HG03196 (cell line): ENCODE data around the gene IER3.

Experiments
- ATAC-seq: cut with Tn5 transposase; IDR thresholded peaks from one replicate; pipeline ENCODE4 v1.9.1; 2021; ENCODE audit not compliant: unreplicated experiment

The IER3 gene

DNA sequence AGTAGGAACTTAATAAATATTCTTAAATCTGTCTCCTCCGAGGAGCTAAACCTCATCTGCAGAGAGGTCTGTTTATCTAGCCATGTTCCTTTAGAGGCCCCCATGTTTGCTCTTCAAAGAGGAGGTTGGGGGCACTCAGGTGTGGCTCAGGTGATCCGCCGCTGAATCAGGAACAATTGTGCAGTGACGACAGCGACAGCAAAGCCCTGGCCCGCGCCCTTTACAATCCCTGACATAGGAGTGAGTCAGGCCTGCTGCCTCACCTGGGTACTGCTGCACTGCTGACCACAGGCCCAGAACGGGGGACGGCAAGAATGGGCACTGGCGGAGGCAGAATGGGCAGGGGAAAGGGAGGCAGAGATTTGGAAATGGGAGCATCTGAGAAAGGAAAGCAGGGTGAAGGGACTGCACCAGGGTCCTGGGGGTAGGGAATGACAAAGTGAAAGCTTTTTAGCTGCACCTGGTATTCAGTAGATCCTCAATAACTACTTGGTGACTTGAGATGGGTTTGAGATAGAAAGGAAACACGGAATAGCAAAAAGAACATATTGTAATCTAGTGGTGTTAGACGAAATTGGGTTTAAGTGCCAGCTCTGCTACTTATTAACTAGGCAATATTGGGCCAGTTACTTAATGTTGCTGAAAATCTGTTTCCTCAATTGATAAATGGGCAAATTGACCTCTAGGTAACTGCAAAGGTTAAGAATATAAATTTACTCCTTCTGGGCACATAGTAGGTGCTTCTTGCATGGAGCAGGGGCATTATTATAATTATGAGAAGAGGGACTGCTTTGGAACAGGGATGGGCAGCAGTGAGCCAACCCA is 5.4 kb upstream of the IER3 start:
- no peak for ATAC-seq

DNA sequence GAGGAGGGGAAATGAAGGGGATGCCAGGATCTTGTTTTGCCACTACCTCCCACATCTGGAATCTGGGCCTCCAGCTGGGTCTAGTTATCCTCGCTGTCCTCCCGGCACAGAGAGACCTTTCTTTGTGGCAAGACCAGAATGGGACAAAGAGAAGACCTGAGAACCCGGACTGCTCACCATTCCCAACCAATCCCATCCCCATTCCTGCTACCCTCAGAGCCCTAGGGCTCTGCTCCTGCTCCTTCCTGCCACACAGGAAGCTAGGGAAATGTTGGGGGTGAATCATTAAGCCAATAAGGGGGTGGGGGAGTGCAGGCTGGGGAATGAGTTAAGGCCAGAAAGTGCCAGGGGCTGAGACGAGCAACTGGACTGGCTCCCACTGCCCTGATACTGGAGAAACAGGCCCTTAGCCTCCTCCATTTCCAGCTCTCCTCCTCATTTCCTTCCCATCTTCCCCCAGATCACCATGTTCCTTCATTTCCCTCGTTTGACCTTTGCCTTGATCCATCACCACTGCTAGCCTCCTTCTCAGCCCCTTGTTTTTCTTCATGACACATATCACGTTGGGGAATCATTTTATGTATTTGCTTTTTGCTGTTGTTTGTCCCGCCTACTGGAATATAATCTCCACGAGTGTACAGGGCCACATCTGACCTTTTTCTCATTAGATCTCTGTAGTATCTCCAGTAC is 4.6 kb upstream of the IER3 start:
- no peak for ATAC-seq

DNA sequence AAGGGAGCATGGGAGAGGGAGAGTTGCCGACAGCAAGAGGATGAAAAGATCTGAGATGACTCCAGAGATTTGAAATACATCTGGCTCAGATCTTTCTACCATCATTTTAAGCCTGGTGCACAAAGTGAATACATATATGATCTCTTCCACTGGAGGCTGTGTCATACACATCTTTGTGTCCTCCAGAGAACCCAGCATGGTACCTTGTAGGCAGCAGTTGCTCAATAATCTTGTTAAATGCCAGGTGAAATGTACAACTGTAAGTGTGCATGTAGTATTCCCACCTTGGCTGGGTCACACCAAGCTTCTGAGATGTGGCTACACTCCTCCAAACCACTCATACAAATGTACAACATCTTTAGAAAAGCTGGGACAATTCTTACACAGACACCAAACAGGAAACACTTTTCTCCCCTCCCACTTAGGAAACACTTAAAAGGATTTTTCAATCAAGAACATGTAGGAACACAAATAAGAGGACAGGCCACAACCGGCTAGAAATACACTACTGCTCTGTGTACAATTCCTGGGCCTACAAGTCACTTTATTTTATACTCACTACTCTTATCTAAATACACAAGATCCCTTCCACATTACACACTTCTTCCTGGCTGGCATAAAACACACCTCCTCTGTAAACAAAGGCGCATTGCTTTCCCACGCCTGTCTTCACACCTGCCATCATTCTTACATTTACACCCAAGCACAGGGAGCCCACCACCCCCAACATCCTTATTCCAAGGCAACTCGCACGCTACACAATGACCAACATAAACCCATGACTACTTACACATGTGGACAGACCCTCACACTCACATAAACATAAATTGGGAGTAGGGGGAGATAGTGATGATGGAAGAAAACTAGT is 3.8 kb upstream of the IER3 start:
- ATAC-seq = no peak

DNA sequence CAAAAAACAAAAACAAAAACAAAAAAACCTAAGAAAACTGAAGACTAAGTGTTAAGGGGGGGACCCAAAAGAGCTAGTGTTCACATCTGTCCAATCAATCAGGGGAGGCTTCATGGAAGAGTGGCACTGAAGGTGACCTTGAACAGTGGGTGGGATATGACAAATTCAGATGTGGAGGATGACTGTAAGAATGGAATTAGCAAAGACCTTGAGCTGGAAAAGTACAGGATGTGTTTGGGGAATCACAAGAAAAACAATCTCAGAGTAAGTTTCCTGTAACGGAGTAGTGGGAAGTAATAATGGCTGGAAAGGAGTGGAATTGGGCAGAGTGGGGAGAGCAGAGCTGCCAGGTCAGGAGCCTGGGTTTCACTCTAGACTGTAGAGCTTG is 2.9 kb upstream of the IER3 start:
- no peak for ATAC-seq

DNA sequence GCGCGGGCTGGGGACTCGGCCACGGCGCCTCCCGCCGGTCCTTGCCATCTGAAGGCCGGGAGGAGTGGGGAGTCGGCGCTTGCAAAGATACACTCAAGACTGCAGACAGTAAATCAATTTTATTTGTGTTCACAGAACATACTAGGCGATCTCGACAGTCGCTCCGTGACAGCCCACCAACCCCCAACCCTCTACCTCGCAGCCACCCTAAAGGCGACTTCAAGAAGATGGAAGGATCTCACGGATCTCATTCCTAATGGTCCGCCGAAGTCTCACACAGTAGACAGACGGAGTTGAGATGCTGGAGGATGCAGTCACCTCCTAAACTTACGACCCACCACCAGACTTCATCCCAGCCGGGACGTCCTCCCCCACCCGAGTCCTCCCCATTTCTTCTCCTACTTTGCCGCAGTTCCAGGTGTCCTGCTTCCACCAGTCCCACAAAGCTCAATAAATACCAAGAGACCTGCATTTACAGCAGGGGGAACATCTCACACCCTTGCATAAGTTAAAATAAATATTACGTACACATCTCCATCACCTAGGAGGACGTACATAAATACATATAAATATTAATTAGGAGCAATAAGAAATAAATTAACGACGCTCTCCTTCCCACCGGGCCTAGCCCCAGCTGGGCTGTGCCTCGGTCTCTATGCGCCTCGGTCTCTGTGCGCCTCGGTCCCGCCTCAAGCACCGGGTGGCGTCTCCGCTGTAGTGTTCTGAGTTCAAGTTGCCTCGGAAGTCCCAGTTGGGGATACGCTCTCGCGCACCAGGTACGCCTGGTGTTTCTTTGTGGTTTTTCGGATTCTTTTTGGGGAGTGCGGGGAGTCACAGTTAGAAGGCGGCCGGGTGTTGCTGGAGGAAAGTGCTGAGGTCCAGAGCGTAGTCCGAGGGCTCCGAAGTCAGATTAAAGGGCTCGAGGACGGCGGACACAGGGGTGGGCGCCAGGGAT is 971 bp downstream of the IER3 start:
- ATAC-seq = no peak

DNA sequence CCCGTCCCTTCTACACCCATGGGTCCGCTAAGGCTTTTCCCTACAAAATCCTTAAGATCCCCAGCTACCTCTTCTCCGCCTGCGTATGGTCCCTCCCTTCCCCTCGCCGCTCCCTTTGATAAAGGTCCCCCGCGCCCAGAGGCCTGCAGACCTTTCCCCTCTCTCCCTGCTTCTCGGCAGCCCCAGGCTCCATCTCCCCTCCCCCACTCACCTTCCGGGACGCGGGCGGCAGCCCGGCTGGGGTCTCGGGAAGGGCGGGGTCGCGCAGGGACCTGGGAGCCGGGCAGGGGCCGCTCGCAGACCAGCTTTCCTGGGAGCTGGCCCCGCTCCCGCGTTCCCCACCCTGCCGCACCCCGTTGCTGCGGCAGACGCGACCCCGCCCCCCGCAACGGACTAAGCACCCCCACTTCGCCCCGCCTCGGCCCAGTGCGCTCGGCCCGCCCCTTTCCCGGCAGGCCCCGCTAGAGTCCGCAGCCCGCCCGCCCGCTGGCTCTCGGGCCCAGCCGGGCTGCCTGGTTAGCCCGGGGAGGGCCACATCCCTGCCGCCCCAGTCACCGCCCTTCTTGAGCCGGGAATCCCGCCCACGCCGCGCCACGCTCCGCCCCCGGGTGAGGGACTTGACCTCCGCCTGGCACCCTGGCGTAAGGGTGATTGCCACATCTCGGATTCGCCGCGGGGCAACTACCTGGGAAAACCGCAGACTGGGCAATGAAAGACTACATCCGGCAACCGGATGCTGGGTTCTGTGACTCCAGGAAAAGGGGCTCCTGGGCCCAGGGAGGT is 1.8 kb downstream of the IER3 start, which contains the start of gene FLOT1:
TSS of gene FLOT1 (minus strand) at position 372 of the 783 bp plus-strand sequence. CDS start 498 bp downstream, outside the sequence.
- peak; percentile 57 for ATAC-seq

DNA sequence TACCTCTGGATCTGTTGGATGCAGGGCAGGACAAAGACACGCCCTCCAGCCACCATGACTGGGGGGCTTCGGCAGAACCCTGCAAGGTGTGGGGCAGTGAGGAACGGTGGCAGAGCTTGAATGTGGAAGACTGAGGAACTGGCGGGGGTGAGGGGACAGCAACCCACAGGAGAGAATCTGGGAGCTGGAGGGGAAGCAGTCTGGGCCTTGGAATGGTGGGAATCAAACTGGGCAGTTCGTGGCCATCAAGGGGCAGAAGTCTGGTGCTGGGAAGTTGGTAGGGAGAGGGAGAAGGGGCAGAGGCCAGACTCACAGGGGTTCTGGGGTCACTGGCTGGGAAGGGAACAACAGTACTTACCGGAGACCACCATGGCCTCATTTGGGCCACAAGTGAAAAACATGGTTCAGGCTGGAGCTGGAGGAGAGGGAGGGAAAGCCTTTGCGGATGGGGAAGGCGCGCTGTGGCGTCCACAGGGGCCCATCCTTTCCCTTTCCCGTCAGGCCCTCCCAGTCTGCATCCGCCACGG is 2.5 kb downstream of the IER3 start:
- ATAC-seq = no peak

DNA sequence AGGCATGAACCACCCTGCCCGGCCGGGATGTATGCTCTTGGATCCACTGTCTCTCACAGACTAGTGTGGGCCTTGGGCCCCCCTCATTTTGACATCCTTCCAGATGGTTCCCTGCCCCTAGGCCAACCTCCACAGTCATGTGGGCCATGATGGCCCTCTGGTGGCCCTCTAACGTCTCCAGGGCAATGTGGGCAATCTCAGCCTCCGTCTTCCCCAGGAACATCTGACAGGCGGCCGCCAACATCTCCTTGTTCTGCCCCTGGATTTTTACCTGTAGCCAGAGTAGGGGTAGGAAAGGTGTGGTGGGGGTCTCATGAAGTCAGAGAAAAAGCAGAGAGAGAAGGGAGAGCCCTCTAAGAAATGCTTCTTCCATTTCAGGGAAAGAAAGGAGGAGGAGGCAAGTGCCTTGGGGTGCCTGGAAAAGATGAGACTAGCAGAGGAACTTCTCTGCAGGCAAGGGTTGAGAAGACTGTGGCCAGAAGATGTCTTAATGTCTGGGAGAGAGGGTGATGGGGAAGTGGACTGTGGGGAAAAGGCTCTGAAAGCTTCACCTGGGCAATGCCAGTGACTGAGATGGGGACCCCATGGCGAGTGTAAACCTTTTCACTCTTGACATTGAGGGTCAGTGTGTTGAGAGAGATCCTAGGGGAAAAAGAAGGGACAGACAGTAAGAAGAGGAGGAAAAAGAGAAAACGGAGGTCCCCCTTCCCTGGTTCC is 3.1 kb downstream of the IER3 start:
- ATAC-seq = no peak

DNA sequence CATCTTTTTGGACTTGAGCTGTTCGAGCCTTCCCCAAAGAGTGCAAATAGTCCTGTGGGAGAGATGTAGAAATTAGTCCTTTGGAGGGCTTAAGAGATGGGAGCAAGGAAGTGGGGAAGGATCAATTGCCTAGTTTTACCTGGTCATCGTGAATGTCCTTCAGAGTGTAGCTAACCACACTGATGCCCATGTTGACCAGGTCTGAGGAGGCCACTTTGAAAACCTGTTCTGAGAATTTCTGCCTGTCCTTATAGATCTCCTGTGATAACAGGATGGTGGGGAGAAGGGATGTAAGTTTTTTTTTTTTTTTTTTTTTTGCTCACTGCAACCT is 3.8 kb downstream of the IER3 start:
- ATAC-seq = no peak

DNA sequence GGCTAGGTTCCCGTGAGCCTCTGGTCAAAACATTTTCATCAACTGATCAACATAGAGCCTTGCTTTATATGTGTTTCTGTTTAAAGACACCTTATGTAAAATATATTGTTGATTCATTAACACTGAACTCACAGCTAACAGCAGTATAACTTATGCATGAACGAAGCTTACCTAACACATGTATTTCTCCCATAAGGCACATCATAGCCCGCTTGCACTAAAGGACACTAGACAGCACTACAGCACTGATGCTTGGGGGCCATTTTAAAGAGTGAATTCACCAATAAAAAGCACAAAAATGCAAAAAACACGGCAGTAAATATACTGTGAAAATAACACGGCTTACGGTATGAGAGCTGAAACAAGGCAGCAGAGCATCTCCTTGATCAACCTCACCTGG is 5.8 kb downstream of the IER3 start:
- ATAC-seq = no peak

DNA sequence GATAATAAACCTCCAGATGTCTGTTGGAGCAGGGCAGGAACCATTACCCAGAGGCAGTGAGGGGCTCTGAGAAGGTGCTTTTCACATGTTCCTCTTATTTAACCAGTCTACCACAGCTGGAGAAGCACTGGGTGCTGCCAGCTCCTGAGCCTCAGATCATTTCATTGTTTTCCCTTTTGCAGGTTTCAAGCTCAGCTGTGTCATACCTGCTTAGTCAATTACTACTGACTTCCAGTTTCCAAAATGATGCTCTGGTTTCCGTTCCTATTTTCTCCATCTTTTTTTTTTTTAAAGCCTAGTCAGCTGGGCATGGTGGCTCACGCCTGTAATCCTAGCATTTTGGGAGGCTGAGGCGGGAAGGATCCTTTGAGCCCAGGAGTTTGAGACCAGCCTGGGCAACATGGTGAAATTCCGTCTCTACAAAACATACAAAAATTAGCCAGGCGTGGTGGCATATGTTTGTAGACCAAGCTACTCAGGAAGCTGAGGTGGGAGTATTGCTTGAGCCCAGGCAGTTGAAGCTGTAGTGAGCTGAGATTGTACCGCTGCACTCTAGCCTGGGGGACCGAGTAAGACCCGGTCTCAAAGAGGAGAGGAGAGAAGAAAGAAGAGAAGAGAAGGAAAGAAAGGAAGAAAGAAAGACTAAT is 8.6 kb downstream of the IER3 start:
- ATAC-seq = no peak

DNA sequence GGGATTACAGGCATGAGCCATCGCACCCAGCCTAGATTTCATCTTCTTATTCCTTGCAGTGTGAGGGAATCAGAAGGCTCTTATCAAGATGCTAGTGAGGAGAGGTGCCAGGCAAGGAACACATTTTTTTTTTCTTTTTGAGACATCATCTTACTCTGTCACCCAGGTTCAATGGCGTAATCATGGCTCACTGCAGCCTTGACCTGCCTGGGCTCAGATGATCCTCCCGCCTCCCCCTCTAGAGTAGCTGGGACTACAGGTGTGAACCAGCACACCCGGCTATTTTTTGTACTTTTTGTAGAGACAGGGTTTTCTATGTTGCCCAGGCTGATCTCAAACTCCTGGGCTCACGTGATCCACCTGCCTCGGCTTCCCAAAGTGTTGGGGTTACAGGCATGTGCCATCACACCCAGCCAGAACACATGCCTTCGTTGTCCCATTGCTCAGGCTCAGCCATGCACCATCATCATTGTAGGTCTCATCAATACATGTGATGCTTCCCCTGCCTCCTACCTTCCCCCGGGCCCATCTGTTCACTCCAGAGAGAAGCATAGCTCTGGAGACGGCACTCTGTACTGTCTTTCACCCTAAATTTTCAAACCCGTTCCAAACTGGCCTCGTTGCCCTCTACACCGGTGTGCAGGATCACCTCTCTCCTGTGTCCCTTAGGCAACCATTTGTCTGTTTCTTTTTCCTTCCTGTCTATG is 12.0 kb downstream of the IER3 start:
- ATAC-seq = no peak

DNA sequence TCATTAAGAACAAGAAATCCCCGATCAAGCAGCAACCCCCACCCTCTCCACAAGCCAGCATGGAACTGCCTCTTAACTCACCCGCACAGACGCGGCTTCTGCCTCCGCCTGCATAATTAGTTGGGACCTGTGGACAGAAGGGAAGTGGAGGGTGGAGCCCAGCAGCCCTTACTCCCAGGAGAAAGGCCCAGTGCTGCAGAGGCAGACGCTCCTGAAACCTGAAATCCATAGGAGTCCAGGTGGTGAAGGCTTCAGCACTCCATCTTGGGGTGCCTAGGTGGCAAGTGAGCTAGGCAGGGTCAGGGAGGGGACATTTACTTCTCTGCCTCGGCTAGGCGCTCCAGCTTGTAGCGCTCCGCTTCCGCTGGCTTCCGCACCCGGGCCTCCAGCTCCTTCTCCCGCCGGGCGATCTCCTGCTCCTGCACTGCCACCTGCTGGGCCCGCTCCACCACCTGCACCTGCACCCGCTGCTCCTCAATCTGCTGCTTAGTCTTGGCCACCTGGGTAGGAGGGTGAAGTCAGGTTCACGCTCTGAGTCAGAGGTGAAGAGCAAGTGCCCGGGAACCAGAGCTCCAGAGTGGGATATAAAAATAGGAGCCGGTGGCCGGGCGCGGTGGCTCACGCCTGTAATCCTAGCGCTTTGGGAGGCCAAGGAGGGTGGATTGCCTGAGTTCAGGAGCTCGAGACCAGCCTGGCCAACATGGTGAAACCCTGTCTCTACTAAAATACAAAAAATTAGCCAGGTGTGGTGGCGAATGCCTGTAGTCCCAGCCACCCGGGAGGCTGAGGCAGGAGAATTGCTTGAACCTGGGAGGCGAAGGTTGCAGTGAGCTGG is 13.5 kb downstream of the IER3 start:
- ATAC-seq = peak; percentile 56

DNA sequence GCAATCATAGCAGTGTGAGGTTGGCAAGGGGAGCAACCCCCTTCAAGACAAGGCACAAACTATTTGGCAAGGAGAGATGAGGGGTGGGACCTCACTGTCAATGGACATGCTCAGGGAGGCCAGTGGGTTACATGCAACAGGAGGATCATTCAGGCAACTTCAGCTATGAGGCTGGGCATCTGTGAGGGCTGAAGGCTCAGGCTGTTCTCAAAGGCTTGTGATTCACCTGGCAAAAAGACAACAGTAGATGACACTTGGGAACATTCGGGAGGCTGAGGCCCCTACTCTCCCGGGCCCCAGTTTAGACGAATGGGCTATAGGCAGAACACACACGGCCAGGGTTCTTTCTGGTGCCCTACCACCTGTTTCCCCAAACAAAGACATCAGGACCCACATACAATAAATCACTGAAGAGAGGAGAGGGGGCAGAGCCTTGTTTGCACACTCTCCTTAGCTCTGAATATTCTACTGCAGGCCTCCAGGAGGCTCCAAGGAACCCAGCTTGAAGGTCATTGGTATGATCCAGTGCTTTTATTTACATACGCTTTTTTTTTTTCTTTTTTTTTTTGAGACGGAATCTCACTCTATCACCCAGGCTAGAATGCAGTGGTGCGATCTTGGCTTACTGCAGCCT is 16.3 kb downstream of the IER3 start:
- ATAC-seq = no peak

DNA sequence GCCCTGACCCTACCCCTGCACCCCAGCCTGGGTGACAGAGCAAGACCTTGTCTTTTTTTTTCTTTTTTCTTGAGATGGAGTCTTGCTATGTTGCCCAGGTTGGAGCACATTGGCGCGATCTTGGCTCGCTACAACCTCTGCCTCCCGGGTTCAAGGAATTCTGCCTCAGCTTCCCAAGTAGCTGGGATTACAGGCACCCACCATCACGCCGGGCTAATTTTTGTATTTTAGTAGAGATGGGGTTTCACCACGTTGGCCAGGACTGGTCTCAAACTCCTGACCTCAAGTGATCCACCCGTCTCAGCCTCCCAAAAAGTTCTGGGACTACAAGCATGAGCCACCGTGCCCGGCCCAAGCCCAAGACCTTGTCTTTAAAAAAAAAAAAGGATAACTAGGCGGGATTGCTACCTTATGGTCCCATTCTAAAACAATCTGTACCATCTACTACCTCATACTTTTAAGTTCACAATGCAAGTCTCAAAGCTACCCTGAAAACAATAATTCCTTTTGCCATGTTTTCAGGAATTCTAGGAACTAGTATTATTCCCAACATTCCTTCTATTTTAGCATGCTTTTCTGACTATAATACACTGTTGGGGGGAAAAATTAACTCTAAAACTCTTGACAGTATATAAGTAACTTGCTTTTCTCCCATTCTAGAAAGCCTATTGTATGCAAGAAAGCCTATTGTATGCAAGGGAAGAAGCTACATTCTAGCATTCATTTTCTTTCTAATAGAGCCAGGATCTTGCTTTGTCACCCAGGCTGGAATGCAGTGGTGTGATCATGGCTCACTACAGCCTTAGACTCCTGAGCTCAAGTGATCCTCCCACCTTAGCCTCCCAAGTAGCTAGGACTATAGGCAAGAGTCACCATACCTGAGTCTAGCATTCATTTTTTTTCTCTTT is 17.6 kb downstream of the IER3 start:
- ATAC-seq = no peak
